HG03432 (cell line): ENCODE data around the gene MAML3.

Experiments
- ATAC-seq: cut with Tn5 transposase; IDR thresholded peaks from one replicate; pipeline ENCODE4 v1.9.1; 2021; ENCODE audit warnings: mild to moderate bottlenecking, moderate library complexity; ENCODE audit not compliant: unreplicated experiment

The MAML3 gene

GRCh38 chr4:139674875-139675550, 479.0 kb downstream of the MAML3 start:
- no peak for ATAC-seq

- no peak for ATAC-seq
These were observed 481.3 kb downstream of the MAML3 start for GRCh38 chr4:139672732-139673131.

- ATAC-seq, result no peak
These were observed 481.8 kb downstream of the MAML3 start for GRCh38 chr4:139672215-139672614.

- ATAC-seq, result no peak
These were observed 483.2 kb downstream of the MAML3 start for GRCh38 chr4:139670775-139671174.

GRCh38 chr4:139669890-139670289, 484.1 kb downstream of the MAML3 start:
- no peak for ATAC-seq

DNA sequence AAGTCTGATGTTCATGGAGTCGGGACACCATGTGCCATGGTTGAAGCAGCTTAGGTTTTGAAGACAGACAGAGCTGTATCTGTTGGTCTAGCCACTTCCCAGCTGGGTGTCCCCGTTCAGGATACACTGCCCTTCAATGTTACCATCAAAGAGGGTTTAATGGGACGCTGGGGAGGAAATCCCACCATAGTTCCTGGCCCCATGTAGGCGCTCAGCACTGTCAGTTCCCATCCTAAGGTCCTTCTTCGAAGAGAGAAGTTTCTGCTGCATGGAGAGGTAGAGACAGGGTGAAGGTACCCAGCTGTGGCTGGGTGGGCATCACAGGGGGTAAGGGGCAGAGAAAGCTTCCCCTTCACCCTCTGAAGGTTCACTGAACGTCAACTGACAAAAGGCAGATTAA, 484.6 kb downstream of the MAML3 start:
- no peak for ATAC-seq

DNA sequence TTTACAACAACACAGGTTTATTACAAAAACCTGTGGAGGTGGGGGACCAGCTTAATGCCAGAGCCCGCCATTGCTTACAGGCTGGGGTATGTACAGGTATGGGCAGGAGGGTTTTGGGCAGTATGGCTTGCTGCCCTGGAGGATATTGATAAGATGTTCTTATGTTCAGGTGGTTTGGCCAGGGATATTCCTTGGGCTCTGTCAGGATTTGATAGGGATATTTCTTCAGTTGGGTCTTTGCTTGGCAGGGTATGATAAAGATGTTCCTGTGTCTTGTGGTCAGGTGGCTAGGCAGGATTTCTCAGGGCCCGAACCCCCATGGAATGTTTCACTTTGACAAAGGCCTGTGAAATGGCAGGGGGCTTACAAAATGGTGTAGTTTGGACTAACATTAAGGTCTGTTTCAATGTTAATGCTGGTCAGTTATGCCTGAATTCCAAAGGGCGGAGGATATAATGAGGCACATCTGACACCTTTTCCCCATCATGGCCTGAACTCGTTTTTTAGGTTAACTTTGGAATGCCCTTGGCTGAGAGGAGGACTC, 485.3 kb downstream of the MAML3 start:
- no peak for ATAC-seq

DNA sequence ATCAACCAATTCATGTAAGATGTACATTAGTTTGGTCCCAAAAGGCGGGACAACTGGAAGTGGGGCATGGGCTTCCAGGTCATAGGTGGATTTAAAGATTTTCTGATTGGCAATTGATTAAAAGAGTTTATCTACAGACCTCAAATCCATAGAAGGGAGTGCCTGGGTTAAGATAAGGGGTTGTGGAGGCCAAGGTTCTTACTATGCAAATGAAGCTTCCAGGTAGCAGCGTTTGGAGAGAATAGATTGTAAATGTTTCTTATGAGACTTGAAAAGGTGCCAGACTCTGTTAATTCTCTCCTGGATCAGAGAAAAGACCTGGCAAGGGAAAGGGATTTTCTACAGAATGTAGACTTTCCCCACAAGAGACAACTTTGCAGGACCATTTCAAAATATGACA, 485.9 kb downstream of the MAML3 start:
- ATAC-seq, result no peak
